Measurements from ENCODE around the gene MRAP2. TPM values are rescaled to one million over a fixed set of nuclear protein-coding genes. Genes with fewer than 3 reads are reported as not detected.

MRAP2 gene
- total and polyA plus RNA-seq, 2 experiments from 2014 or later, result 6.1 to 13.5 TPM

DNA sequence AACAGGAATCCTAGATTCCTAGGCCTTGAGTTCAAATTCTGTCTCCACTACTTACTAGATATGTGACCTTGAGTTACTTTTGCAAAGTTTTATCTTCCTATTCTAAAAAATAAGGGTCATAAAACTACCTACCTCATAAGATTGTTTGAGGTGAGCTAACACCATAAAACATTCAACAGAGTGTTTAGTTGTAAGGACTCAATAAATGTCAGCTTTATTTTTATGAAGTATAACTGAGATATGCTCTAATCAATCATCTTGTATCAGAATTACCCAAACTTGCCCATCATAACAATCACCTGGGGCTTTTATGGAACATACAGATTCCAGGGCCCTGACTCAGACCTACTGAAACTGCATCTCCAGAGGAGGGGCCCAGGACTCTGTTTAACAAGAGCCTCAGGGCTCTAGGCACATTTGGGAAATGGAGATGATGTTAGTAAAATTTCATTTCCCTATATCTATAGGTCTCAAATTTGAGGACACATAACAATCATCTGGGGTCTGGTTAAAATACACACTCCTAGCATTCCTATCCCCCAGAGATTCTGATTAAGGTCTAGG, 35.5 kb upstream of the MRAP2 start:
- Mint-ChIP-seq H3K27me3 (ENCODE audit: insufficient read depth, low read depth, poor library complexity) (peaks cover 1% of the 10 kb centered on the region), H3K4me1 (peaks cover 21% of the 10 kb centered on the region), H3K4me3 (no peak overlapping the region), H3K9me3 (peaks cover 20% of the 10 kb centered on the region), H3K36me3 (ENCODE audit: low read depth) (peaks cover 21% of the 10 kb centered on the region), H3K27ac (no peak overlapping the region)
- Histone ChIP-seq H3F3A (replicated peaks; ENCODE audit: low read depth) (no peaks in the 10 kb centered on the region), H2AFZ (no peak overlapping the region), H3K4me2 (no peak overlapping the region), H3K36me3 (ENCODE audit: insufficient read depth) (no peaks in the 10 kb centered on the region), H4K20me1 (replicated peaks; ENCODE audit: insufficient read depth) (no peaks in the 10 kb centered on the region), H3K4me3 (no peak overlapping the region), H3K27me3 (ENCODE audit: insufficient read depth) (no peaks in the 10 kb centered on the region), H3K9me2 (ENCODE audit: insufficient read depth) (peaks cover 4% of the 10 kb centered on the region), H3K27ac (ENCODE audit: low read depth) (no peak overlapping the region), H3K79me2 (replicated peaks; ENCODE audit: insufficient read depth) (no peaks in the 10 kb centered on the region), H3K4me1 (ENCODE audit: insufficient read depth) (peaks cover 10% of the 10 kb centered on the region; the same call in 1 of the 2 replicates)
- no peak for DNase-seq (ENCODE audit: low spot score)
- no peak for ATAC-seq
- TF ChIP-seq NANOG (IDR thresholded peaks at IDR 0.05; ENCODE audit: borderline replicate concordance) (no peak), ETS1 (IDR thresholded peaks at IDR 0.05) (no peak), EZH2 (IDR thresholded peaks at IDR 0.05; ENCODE audit: low read depth, unreplicated experiment) (no peak), EZH2phosphoT487 (IDR thresholded peaks at IDR 0.05; ENCODE audit: unreplicated experiment) (no peak), ZNF462 (CRISPR knock-in tag; IDR thresholded peaks at IDR 0.05) (no peak), ZNF331 (CRISPR knock-in tag; IDR thresholded peaks at IDR 0.05; ENCODE audit: low read depth) (no peak), CREB1 (CRISPR knock-in tag; IDR thresholded peaks at IDR 0.05; ENCODE audit: low read depth) (no peak), REST (IDR thresholded peaks at IDR 0.05; ENCODE audit: unreplicated experiment) (no peak), STAT1 (IDR thresholded peaks at IDR 0.05; ENCODE audit: unreplicated experiment) (no peak), ZNF114 (CRISPR knock-in tag; IDR thresholded peaks at IDR 0.05) (no peak), POLR2AphosphoS5 (IDR thresholded peaks at IDR 0.05; ENCODE audit: low read depth) (no peak), JUNB (IDR thresholded peaks at IDR 0.05; ENCODE audit: unreplicated experiment) (no peak)
- TF ChIP-seq, protein P1, sequence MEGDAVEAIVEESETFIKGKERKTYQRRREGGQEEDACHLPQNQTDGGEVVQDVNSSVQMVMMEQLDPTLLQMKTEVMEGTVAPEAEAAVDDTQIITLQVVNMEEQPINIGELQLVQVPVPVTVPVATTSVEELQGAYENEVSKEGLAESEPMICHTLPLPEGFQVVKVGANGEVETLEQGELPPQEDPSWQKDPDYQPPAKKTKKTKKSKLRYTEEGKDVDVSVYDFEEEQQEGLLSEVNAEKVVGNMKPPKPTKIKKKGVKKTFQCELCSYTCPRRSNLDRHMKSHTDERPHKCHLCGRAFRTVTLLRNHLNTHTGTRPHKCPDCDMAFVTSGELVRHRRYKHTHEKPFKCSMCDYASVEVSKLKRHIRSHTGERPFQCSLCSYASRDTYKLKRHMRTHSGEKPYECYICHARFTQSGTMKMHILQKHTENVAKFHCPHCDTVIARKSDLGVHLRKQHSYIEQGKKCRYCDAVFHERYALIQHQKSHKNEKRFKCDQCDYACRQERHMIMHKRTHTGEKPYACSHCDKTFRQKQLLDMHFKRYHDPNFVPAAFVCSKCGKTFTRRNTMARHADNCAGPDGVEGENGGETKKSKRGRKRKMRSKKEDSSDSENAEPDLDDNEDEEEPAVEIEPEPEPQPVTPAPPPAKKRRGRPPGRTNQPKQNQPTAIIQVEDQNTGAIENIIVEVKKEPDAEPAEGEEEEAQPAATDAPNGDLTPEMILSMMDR (conservative IDR thresholded peaks at IDR 0.05; ENCODE audit: low read depth in 2 of 2), result no peak

Data from GM23338 (cell line).